Keratinocyte (primary cell): ENCODE data around the gene DUSP7. TPM values are rescaled to one million over a fixed set of nuclear protein-coding genes. Genes with fewer than 3 reads are reported as not detected.

Source experiments
- DNase-seq: peaks from one replicate; pipeline ENCODE4 v3.0.0-alpha.2; 2011; ENCODE audit warnings: low read depth, missing footprints, low spot score
- FAIRE-seq: peaks from 2 replicates; lab custom pipeline; 2011; peaks lifted over from hg19 to GRCh38; lab: Jason Lieb, UNC
- H2AFZ ChIP-seq: 2 replicates; pipeline ENCODE4 v1.6.0; 2012; ENCODE audit warnings: low read length, control low read depth, inconsistent platforms; ENCODE audit not compliant: control insufficient read depth
- H3K27ac ChIP-seq: 2 replicates; pipeline ENCODE4 v1.5.1; 2011; ENCODE audit warnings: low read length; ENCODE audit not compliant: control insufficient read depth, insufficient read depth
- H3K27me3 ChIP-seq: 3 replicates; pipeline ENCODE4 v1.6.0; 2011; ENCODE audit warnings: low read length; ENCODE audit not compliant: control insufficient read depth, insufficient read depth; ENCODE audit errors: extremely low read depth
- H3K36me3 ChIP-seq, 2 experiments: 2 replicates in 1 of 2; 3 replicates in 1 of 2; pipeline ENCODE4 v1.5.1; 2011; ENCODE audit warnings: low read length in 2 of 2, mild to moderate bottlenecking in 1 of 2; ENCODE audit not compliant: control insufficient read depth in 2 of 2, insufficient read depth in 2 of 2; ENCODE audit errors: extremely low read depth in 1 of 2
- H3K4me1 ChIP-seq: 3 replicates; pipeline ENCODE4 v1.5.1; 2011; ENCODE audit warnings: low read length; ENCODE audit not compliant: control insufficient read depth, insufficient read depth; ENCODE audit errors: extremely low read depth
- H3K4me2 ChIP-seq: 3 replicates; pipeline ENCODE4 v1.6.0; 2011; ENCODE audit warnings: low read depth, low read length; ENCODE audit not compliant: control insufficient read depth, insufficient read depth; ENCODE audit errors: extremely low read depth
- H3K4me3 ChIP-seq, 3 experiments: fragments of 200-600 bp in 1 of 3; sonication (generic) in 1 of 3; 2 replicates in 2 of 3; 3 replicates in 1 of 3; pipeline ENCODE4 v1.5.1; 2011 to 2016; ENCODE audit warnings: low read length in 3 of 3, mild to moderate bottlenecking in 3 of 3, control low read depth in 2 of 3, inconsistent platforms in 1 of 3, low read depth in 1 of 3, mixed read lengths in 1 of 3, mixed run types in 1 of 3, moderate library complexity in 1 of 3; ENCODE audit not compliant: control insufficient read depth in 2 of 3, insufficient read depth in 2 of 3; ENCODE audit errors: extremely low read depth in 1 of 3
- H3K79me2 ChIP-seq: 2 replicates; pipeline ENCODE4 v1.6.0; 2012; ENCODE audit warnings: low read length; ENCODE audit not compliant: control insufficient read depth, insufficient read depth
- H3K9ac ChIP-seq: 3 replicates; pipeline ENCODE4 v1.6.0; 2011; ENCODE audit warnings: low read length; ENCODE audit not compliant: control insufficient read depth, insufficient read depth; ENCODE audit errors: extremely low read depth
- H3K9me1 ChIP-seq: 3 replicates; pipeline ENCODE4 v1.6.0; 2011; ENCODE audit warnings: low read length; ENCODE audit not compliant: control insufficient read depth, insufficient read depth; ENCODE audit errors: extremely low read depth
- H3K9me3 ChIP-seq: 2 replicates; pipeline ENCODE4 v1.5.1; 2012; ENCODE audit warnings: low read depth, low read length; ENCODE audit not compliant: control insufficient read depth
- H4K20me1 ChIP-seq: 3 replicates; pipeline ENCODE4 v1.6.0; 2011; ENCODE audit warnings: low read length; ENCODE audit not compliant: control insufficient read depth, insufficient read depth; ENCODE audit errors: extremely low read depth
- EZH2 ChIP-seq: IDR thresholded peaks from one replicate; pipeline ENCODE4 v1.6.1; 2012; ENCODE audit warnings: inconsistent platforms, mild to moderate bottlenecking, low read length, moderate library complexity
- dilution Hi-C: fragments of 300-500 bp; cut with MboI; formaldehyde crosslinking; loops from one replicate; pipeline ENCODE4 v1.7.0; 2020; ENCODE audit warnings: low sequenced_read_pairs; ENCODE audit not compliant: extremely low pct_ligation_motif_present
- polyA plus RNA-seq, 5 experiments: library from polyadenylated mRNA; depleted of rRNA in 3 of 5; stranded (reverse) in 3 of 5; stranded (forward) in 1 of 5; unstranded in 1 of 5; fragments of >200 nt; gene quantifications; 1 replicate in 1 of 5; 2 replicates in 3 of 5; 3 replicates in 1 of 5; pipeline versions ENCODE4 v1.2.1 to v1.2.3, GENCODE V29; 2011 to 2012; ENCODE audit warnings: missing spikeins in 2 of 5, low read depth in 1 of 5, low replicate concordance in 1 of 5
- TF ChIP-seq, protein P1 (sequence below), 3 experiments: IDR thresholded peaks in 1 of 3; conservative IDR thresholded peaks in 1 of 3; optimal IDR thresholded peaks in 1 of 3; 2 replicates in 2 of 3; 3 replicates in 1 of 3; pipeline versions ENCODE3 to v1.5.1; 2011; ENCODE audit warnings: low read length in 3 of 3, mild to moderate bottlenecking in 3 of 3, moderate library complexity in 2 of 3, control low read depth in 1 of 3, inconsistent platforms in 1 of 3; ENCODE audit not compliant: insufficient read depth in 2 of 3; ENCODE audit errors: extremely low read depth in 1 of 3

Gene DUSP7
- polyA plus RNA-seq, 1 donor (not counting 4 experiments of a cell fraction or from before 2014, with no cell fraction given) = 103 TPM

DNA sequence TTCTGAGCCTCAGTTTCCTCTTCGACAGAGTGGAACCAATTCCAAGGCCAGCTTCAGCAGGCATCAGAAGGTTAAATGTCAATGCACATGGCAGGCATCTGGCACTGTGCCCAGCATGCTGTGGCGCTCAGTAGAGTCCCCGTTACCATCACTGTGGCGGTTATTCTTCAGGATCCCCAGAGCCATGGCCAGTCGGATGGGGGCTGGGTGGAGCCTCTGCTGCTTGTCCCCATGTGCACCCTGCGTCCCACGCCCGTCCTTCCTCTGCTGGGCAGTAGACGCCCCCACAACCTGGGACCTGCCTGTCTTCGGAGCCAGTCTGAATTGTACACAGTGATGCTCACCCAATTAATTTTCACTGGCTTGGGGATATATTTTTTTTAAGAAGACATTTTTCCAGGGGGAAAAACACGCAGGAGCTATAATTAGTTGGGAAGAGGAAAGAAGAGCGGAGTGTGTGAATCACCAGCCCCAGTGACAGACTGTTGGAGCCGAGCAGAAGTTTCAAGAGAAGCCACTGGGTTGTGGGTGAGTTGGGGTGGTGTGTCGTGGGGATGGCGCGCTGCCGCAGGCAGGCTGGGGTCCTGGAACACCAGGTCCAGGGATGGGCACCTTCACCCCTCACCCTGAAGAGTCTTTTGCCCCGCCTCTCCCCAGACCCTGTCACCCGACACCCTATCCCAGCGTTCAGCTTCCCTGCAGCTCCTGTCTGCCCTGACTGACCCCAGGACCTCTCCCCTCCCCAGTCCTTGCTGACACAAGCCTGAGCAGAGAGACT is 33.9 kb downstream of the DUSP7 start:
- Histone ChIP-seq H3K4me2 (no peak overlapping the region), H3K79me2 (no peaks in the 10 kb centered on the region), H4K20me1 (no peaks in the 10 kb centered on the region), H3K4me1 (no peaks in the 10 kb centered on the region), H3K27me3 (no peaks in the 10 kb centered on the region), H2AFZ (no peak overlapping the region), H3K9me3 (no peaks in the 10 kb centered on the region), H3K9ac (no peak overlapping the region), H3K9me1 (no peaks in the 10 kb centered on the region), H3K4me3 (no peak overlapping the region), H3K27ac (no peak overlapping the region), H3K36me3 (no peaks in the 10 kb centered on the region)
- TF ChIP-seq, protein P1, sequence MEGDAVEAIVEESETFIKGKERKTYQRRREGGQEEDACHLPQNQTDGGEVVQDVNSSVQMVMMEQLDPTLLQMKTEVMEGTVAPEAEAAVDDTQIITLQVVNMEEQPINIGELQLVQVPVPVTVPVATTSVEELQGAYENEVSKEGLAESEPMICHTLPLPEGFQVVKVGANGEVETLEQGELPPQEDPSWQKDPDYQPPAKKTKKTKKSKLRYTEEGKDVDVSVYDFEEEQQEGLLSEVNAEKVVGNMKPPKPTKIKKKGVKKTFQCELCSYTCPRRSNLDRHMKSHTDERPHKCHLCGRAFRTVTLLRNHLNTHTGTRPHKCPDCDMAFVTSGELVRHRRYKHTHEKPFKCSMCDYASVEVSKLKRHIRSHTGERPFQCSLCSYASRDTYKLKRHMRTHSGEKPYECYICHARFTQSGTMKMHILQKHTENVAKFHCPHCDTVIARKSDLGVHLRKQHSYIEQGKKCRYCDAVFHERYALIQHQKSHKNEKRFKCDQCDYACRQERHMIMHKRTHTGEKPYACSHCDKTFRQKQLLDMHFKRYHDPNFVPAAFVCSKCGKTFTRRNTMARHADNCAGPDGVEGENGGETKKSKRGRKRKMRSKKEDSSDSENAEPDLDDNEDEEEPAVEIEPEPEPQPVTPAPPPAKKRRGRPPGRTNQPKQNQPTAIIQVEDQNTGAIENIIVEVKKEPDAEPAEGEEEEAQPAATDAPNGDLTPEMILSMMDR (optimal IDR thresholded peaks at IDR 0.05 in 1 of 3, IDR thresholded peaks at IDR 0.05 in 1 of 3, conservative IDR thresholded peaks at IDR 0.05 in 1 of 3; ENCODE audit: extremely low read depth in 1 of 3, insufficient read depth in 2 of 3, low read length in 3 of 3) = no peak
- TF ChIP-seq EZH2 = no peak
- FAIRE-seq (no peak), DNase-seq (no peak)
- dilution Hi-C loops = no loop called here

DNA sequence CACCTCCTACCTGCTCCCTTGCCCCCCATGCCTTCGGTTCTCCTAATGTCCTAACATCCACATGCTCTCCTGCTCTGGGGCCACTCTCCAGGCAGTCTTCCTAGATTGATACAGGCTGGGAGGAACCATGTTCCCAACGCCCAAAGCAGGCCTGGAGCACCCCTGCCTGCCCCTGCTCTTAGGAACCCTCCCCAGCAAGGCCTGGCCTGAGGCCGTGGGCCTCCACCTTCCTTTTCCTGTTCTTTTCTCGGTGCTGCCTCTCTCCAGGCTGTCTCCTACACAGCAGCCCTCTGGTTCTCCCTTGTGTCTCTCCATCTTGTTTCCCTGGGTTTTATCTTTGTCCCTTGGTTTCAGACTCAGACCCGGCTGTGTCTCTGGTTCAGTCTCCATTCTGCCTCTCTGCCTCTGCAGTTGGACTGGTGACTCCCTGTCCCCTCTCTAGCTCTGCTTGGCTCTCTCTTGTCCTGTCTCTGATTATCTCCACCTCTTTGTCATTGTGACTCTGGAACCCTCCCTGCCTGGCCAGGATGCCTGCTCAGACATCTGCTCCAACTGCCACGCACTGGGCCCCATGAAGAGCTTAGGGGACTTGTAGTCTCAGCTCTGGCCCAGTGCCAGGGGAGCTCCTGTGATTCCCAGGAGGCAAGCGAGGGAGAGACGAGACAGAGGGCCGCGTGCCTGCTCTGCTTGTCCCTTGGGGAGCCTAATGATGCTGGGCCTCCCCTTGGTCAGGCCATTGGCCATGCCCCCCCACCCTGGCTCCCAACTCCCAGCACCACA is 34.7 kb downstream of the DUSP7 start:
- Histone ChIP-seq H3K9me3 (no peaks in the 10 kb centered on the region), H3K27ac (no peak overlapping the region), H3K4me1 (no peaks in the 10 kb centered on the region), H2AFZ (peak overlapping the region; percentile 33), H3K9ac (no peak overlapping the region), H3K27me3 (no peaks in the 10 kb centered on the region), H3K4me2 (no peak overlapping the region), H3K4me3 (no peak overlapping the region), H3K36me3 (no peaks in the 10 kb centered on the region), H3K79me2 (no peaks in the 10 kb centered on the region), H4K20me1 (no peaks in the 10 kb centered on the region), H3K9me1 (no peaks in the 10 kb centered on the region)
- TF ChIP-seq EZH2 = no peak
- TF ChIP-seq, protein P1 (optimal IDR thresholded peaks at IDR 0.05 in 1 of 3, IDR thresholded peaks at IDR 0.05 in 1 of 3, conservative IDR thresholded peaks at IDR 0.05 in 1 of 3; ENCODE audit: extremely low read depth in 1 of 3, insufficient read depth in 2 of 3, low read length in 3 of 3) = no peak
- DNase-seq = no peak
- dilution Hi-C loops = no loop called here
- no peak for FAIRE-seq
